NOMO-1 (cell line): ENCODE measurements around the gene TMEM117.

ENCODE experiments used
- DNase-seq, 2 experiments: peaks; one replicate each; lab custom pipeline; 2025; ENCODE audit not compliant: unreplicated experiment in 2 of 2; lab: John Stamatoyannopoulos, UW

TMEM117 gene

DNA sequence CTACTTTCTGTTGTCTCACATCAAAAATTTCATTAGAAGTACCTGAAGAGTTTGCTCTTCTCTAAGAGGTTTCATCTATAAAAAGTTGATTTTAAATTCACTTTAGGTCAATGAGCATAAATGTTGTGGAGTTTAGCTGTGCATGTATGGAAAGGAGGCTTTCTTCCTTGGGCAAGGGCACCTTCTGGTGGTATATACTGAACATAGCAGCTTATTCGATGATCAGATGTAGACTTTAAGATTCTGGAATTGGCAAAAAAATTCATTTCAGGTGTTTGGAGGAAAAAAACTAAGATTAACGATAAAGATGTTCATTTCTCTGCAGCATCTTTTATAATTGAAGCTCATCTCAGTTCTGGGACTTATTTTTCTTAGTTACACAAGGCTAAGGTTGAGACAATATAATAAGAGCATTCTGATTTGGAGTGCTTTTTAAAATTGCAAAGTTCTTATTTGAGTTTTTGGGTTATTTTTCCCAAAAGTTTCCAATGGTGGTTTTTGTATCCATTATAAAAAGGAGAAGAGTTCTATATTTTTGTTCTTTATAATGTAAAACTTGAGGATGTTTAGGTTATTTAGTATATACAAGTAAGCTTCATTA, 46.8 kb downstream of the TMEM117 start:
- DNase-seq, result peak in 1 of 2 experiments; percentile 59

DNA sequence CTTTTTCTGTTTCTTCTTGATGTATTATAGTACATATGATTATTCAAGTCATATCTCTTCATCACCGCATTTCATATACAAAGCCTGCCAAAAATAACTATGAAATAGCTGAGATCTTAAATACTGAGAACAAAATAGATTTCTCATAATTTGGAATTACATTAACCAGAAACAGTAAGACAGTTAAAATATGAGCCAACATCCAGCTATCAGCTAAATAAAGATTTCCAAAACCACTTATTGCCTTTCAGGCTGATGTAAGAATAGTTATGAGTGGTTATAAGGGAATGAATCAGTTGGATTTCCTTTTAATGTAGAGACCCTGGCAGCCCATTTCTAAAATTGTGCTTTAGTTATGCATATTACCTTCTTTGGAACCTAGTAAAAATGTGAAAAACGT, 47.4 kb downstream of the TMEM117 start:
- no peak for DNase-seq

DNA sequence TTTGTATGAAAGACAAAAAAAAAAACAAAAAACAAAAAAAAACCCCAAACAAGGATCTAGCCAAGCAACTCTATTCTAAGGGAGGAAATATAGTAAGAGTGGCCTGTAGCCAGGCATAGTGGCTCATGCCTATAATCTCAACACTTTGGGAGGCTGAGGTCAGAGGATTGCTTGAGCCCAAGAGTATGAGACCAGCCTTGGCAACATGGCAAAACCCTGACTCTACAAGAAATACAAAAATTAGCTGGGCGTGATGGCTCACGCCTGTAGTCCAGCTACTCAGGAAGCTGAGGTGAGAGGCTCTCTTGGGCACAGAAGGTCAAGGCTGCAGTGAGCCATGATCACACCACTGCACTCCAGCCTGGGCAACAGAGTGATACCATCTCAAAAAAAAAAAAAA, 47.9 kb downstream of the TMEM117 start:
- DNase-seq, result no peak

DNA sequence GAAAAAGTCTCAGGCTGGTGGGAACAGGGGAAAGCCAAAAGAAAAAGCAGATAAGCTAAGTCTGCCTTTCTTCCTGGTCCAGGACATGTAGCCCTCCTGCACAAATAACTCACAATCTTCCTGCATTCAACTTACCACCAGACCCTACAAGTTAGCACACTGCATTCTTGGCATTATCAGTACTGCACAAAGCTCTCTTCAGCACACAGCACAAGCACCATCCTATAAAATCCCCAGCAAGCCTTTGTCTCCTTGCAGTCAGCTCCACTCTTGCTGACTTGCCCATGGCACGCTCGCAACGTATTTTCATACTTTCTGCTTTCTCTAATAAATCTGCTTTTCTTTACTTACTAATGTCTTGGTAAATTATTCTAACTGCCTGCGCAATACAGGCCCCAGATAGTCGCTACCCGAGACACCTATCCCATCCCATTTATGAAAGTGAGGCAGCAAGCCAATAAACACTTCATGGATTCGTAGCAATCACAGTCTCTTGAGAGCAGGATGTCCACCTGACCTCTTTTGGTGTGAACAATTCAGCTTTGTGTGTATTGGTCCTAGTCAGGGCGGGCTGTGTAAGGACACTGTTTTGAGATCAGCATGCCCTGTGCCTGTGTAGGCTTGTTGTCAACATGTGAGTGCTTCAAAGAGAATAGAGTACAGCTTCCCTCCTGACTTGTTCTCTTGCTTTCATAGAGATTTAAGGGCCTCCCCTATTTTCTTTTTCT, 49.0 kb downstream of the TMEM117 start:
- no peak for DNase-seq

DNA sequence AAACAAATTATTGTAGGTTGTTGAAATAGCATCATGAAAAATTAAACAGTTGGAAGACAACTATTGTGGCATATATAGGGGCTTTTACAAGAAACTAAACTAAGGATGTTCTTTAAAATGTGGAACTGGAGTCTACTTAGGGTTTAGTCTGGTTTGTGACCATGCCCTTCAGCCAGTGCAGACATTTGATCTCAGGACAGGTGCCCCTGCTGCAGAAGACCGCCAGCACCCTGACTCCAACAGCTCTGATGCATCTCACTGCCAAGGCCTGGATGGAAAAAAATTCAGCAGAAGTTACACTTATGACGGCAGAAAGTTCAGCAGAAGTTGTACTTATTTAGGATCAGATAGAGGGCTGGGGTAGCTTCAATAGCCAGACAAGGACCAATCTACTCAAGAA, 51.5 kb downstream of the TMEM117 start:
- DNase-seq, result no peak

DNA sequence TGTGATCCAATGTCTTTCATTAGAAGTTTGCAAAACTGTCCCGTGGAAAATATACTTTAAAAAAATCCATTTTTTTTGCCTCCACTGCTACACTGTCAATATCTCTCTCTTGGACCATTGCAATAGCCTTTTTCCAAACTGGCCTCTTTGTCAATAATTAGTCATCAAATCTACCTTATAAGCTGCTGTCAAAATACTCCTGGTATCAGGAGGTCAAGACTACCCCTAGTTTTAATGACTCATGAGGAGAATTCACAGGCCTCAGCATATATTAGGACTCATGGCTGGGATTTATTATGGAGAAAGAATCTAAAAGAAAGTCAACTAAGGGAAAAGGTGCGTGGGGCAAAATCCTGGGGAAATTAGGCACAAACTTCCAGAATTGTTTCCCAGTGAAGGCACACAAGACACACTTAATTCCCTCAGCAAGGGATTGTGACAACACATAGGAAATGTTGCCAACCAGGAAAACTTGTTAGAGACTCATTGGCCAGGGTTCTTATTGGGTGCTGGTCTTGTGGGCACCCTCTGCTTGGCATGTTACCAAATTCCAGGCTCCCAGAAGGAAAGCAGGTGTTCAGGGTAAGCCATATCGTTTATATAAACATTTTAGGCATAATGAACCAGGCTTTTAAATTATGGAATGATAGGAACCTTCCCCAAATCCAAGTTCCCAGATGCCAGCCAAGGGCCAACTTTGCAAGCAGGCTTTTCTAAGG, 56.1 kb downstream of the TMEM117 start:
- no peak for DNase-seq

DNA sequence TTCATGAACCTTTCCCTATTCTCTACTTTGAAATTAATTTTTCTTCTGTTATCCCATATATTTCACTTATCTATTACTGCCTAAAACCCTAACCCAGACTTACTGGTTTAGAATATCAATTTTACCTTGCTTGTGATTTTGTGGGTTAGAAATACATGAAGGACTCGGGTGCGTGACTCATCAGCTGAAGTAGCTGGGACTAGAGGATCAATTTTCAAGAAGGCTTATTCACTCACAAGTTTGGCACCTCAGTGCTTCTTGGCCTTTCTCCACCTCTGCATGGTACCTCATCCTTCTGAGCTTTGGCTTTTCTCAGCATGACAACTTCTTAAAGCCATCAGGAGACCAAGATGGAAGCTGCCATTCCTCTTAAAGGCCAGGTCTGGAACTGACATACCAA, 57.8 kb downstream of the TMEM117 start:
- no peak for DNase-seq

DNA sequence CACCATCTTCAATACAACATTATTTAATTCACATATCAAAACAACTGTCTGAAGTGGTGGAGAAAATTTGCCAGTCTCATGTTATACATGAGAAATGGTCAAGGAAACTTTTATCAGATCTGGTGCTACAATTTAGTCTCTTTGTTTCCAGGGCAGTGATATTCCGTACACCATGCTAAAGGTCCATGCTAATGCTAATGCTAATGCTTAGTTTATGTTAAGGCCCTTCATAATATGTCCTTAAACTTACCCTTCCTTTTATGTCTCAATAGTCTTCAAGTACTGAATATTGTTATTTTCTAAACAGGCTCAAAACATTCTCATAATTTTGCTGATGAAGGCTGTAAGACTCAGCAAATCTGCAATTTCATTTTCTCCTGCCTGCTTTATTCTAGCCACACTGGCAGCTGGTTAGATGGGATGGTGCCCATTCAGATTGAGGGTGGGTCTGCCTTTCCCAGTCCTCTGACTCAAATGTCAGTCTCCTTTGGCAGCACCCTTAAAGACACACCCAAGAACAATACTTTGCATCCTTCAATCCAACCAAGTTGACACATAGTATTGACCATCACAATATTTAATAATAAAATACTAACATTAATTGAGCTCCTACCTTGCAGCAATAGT, 59.8 kb downstream of the TMEM117 start:
- DNase-seq, result no peak

DNA sequence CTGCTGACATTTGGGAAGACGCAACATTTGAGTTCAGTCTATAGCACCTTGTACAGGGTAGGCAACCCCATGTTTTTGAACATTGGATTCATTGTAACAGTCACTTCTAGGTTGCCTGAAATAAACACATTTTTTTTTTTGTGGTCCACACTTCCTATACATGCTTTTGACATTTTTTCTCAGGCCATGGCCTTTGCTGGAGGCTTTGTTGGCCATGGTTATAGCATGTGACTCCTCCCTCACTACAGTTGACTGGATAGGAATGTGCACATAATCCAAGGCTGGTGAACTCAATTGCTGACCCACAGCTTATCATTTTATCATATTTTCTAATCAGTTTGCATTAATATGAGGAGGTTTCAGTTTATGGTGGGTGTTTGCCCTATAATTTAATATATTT, 60.6 kb downstream of the TMEM117 start:
- no peak for DNase-seq

DNA sequence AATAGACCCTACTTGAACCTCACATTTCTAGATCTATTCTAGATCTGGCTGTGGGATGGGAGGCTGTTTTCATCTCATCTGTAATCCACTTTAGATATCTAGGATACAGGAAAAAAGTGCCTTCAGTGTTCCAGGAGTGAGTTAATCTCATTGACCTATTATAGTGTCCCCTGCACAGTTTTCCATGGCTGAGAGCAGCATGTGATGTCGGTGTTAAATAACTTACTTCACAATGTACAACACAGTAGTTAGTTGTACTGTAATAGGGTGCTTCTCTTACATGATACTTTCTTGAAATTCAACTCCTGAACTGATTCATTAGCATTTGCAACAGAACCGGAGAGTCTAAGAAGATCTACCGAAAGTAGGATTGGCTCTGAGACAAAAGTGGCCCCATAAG, 62.6 kb downstream of the TMEM117 start:
- no peak for DNase-seq

DNA sequence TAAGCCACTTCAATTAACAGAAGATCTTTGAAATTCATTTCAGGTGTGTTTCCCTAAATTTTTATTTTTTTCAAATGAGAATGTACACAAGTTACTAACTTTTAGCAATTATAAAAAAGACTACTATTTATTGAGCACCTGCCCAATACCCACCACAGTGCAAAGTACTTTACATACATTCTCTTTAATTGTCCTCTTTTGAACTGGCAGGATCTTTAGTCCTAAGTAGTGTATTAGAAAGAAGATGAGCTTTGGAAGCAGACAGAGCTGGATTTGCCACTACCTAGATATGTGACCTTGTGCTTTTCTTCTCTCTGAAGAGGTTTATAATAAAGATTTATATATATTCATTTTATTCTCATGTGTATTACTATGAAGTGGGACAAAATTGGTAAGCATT, 63.7 kb downstream of the TMEM117 start:
- no peak for DNase-seq

DNA sequence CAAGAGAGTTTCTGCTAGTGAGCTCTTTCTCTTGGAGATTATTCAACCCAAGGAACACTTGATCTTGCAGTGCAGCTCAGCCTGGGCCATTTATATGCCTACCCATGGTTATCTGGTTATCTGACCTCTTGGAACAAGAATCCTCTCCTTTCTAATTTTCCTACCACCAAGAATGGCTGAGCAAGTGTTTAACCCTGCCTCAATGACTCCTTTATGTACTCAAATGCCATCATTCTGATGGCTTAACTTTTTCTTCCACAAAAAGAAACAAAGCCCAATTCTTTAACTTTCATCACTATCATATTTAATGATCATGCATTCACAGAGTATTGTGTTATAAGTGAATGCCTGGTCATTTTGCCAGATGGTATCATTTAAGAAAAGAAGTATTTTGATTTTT, 67.8 kb downstream of the TMEM117 start:
- DNase-seq, result no peak

DNA sequence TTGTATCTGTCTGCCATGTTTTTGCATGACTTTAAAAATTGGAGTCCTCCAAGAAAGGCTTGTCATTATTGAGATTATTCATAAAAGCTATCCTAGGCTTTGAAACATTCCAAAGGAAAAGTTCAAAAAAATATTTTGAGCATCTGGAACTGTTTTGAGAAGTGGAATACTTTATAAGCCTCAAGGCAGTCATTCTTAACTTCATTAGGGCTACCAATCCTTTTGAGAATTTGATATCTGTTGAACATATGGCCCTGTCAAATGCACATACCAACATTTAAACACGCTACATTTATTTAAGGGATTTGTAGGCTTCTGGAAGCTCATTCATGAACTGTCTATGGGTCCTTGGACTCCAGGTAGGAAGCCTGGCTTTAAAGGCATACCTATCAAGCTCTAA, 77.0 kb downstream of the TMEM117 start:
- DNase-seq, result no peak

DNA sequence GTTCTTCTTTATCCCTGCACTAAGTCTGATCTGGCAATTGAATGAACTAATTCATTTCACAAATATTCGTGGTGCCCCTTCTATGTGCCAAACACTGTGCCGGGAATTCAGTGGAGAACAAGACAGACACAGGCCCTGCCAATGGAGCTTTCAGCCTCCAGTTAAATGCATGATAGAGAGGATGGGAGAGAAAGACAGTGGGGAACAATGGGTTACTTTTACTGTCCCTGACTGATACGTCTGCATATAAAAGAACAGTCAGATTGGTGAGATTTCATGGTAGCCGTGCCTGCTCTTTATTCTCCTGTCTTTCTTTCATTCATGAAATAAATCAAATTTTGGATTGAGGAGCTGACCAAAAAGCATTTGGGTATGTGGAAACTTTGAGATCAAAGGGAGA, 78.5 kb downstream of the TMEM117 start:
- DNase-seq, result no peak

DNA sequence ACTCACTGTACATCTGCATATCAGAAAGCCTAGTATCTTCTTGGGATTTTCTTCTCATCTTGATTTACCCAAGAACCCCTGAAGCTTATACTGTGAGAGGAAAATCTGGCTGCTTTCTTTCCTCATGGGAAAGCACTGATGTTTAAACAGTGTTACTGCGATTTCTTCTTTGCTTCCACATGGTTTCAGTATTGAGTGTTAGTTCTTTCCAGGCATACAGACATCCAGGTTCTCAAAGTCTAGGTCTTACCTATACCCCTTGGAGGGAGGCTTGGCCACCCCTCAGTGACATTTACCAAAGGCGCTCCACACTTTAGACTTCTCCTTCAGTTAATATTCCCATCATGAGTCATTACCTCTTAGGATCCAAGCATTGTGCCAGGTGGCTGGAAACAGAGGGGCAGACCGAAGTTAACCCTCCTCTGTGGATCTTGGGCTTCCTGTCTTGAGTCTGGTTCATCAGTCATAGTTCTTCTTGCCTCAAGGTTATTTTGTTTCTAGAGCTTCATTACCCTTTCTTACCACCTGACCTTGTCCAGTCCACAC, 79.1 kb downstream of the TMEM117 start:
- no peak for DNase-seq

DNA sequence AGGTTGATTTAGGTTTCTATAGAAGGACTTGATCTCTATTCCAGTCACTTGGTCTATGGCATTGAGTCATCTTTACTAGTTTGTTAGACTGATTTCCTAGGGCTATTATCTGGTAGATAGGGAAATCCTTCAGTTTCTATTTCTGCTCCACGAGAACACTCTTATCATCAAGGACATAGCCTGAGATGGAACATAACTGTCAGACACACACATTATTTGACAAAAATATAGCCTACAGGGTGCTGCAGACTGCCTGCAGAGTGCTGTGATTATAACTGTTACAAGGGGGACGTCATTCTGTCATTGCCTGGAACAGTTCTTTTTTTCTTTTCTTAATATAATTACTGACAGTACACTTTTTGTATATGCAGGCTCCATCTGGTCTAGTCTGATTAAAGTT, 82.0 kb downstream of the TMEM117 start:
- no peak for DNase-seq

DNA sequence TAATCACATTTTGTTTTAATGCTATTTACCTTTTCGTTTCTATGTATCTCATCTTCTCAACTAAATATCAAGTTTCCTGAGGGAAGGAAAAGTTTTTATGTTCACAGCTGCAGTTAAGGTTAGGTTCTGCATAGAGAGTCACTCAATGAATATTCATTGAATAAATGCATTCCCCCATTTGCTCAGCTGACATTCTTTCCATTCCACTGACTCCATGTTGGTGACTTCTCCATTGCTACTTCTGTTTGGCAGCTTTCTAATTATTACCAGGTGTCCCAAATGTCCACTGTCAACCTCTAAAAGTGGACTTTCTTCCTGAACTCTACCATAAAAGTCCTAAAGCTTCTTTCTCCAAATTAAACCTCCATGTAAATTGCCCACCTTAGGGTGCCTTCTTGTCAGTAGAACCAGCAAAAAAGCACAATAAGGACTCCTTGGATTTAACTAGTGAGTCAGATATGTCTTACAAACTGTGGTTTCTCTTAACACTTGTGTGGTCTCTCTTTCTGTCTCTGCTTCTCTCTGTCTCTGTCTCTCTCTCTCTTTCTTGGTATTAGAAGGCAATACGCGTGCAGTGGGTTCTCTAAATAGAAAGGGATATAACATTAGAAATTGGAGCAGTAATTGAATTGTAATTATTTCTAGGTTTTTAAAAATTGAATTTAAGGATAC, 85.9 kb downstream of the TMEM117 start:
- DNase-seq, result no peak

DNA sequence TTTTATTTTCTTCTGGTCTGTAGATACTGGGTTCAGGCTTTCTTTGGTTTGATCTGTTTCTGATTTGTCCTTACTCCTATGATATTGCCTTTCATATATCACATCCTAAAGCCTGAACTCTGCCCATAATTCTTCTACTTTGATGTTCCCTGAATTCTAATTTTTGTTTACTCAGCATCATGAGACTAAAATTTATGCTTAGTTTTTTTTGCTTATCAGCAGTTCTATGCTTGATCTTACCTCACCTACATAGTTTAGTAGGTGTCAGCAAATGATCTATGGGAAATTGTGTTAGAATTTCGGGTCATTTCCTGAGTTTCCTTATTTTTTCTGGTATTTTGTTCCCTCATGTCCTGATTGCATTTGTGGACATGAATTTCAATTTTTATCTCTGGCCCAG, 94.2 kb downstream of the TMEM117 start:
- DNase-seq, result no peak

DNA sequence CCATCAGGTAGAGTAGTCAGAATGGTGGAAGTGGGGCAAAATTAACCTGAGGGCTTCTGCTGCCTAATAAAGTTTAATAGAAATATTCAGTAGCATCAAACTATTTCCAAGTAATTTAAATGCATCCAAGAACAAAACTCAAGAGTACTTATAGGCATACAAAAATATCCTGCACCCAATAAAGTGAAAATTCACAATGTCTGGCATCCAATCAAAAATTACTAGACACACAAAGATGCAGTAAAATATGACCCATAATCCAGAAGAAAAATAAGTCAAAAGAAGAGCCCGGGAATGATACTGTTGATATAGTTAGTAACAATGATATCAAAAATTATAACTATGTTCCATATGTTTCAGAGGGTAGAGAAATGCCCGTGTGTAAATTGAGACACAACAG, 95.3 kb downstream of the TMEM117 start:
- DNase-seq, result no peak

DNA sequence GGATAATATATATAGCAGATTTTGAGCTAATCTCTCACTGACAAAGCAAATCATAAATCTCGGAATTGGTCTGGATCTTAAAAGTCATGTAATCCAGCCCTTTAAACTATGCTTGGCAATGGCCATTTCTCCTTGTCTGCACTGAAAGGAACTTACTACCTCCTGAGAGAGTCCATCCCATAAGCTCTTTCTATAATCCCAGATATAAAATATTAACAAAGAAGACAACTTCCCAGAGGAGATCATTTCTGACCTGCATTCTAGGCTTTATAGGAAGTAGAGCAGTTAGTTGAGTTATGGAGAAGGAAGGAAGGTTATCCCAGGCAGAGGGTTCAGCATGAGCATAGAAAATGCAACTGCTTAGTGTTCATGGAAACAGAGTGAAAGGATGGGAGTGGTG, 99.7 kb downstream of the TMEM117 start:
- DNase-seq, result no peak

DNA sequence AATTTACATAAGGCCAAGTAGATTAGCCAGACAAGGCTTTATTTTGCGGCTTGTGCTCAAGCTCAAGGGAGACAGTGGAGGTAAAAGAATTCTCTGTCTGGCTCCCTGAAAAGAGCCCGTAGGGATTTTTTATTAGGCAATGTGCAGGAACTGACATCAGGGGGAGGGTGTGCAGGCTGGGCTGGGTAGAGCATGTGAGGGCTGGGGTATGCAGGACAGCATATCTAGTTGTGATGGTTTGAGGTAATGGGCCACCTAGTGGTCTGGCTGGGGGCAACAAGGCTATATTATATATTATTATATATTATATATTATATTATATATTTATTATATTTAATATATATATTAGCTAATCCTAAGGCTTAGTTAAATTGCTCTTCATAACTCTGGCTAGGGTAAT, 102.1 kb downstream of the TMEM117 start:
- no peak for DNase-seq
